ENCODE measurements around the gene MALRD1. TPM values are rescaled to one million over a fixed set of nuclear protein-coding genes. Genes with fewer than 3 reads are reported as not detected.

The MALRD1 gene
- total RNA-seq, 1 donor from 2014 or later = 0.28 TPM

- H3K4me1 Mint-ChIP-seq (ENCODE audit: unreplicated experiment) = no peaks in the 10 kb centered on the region
- H3K9me3 Mint-ChIP-seq (ENCODE audit: unreplicated experiment) = no peaks in the 10 kb centered on the region
- H3K27ac Mint-ChIP-seq (ENCODE audit: unreplicated experiment) = no peak overlapping the region
- DNase-seq (ENCODE audit: low spot score) = no peak
- no peak for TF ChIP-seq CTCF (IDR thresholded peaks at IDR 0.05; ENCODE audit: unreplicated experiment)
- no peaks in the 10 kb centered on the region for H3K27me3 Mint-ChIP-seq (ENCODE audit: unreplicated experiment)
- H3K4me3 Mint-ChIP-seq (ENCODE audit: unreplicated experiment) = no peak overlapping the region
- H3K36me3 Mint-ChIP-seq (ENCODE audit: low read depth, unreplicated experiment) = no peaks in the 10 kb centered on the region
Measured at GRCh38 chr10:19605806-19606205, 557.2 kb downstream of the MALRD1 start.

GRCh38 chr10:19606968-19607367 lies 558.4 kb downstream of the MALRD1 start:
- DNase-seq (ENCODE audit: low spot score) = no peak
- no peak for TF ChIP-seq CTCF (IDR thresholded peaks at IDR 0.05; ENCODE audit: unreplicated experiment)
- Mint-ChIP-seq H3K27ac (ENCODE audit: unreplicated experiment) (no peak overlapping the region), H3K4me3 (ENCODE audit: unreplicated experiment) (no peak overlapping the region), H3K36me3 (ENCODE audit: low read depth, unreplicated experiment) (no peaks in the 10 kb centered on the region), H3K4me1 (ENCODE audit: unreplicated experiment) (no peaks in the 10 kb centered on the region), H3K27me3 (ENCODE audit: unreplicated experiment) (no peaks in the 10 kb centered on the region), H3K9me3 (ENCODE audit: unreplicated experiment) (no peaks in the 10 kb centered on the region)

GRCh38 chr10:19611775-19612174 lies 563.2 kb downstream of the MALRD1 start:
- H3K4me1 Mint-ChIP-seq (ENCODE audit: unreplicated experiment) = no peaks in the 10 kb centered on the region
- H3K27ac Mint-ChIP-seq (ENCODE audit: unreplicated experiment) = no peak overlapping the region
- no peaks in the 10 kb centered on the region for H3K36me3 Mint-ChIP-seq (ENCODE audit: low read depth, unreplicated experiment)
- H3K27me3 Mint-ChIP-seq (ENCODE audit: unreplicated experiment) = no peaks in the 10 kb centered on the region
- no peak for TF ChIP-seq CTCF (IDR thresholded peaks at IDR 0.05; ENCODE audit: unreplicated experiment)
- H3K4me3 Mint-ChIP-seq (ENCODE audit: unreplicated experiment) = no peak overlapping the region
- no peak for DNase-seq (ENCODE audit: low spot score)
- H3K9me3 Mint-ChIP-seq (ENCODE audit: unreplicated experiment) = no peaks in the 10 kb centered on the region

GRCh38 chr10:19616966-19617365 lies 568.4 kb downstream of the MALRD1 start:
- Mint-ChIP-seq H3K27ac (ENCODE audit: unreplicated experiment) (no peak overlapping the region), H3K4me1 (ENCODE audit: unreplicated experiment) (no peaks in the 10 kb centered on the region), H3K4me3 (ENCODE audit: unreplicated experiment) (no peak overlapping the region), H3K36me3 (ENCODE audit: low read depth, unreplicated experiment) (no peaks in the 10 kb centered on the region), H3K27me3 (ENCODE audit: unreplicated experiment) (no peaks in the 10 kb centered on the region), H3K9me3 (ENCODE audit: unreplicated experiment) (no peaks in the 10 kb centered on the region)
- DNase-seq (ENCODE audit: low spot score) = no peak
- no peak for TF ChIP-seq CTCF (IDR thresholded peaks at IDR 0.05; ENCODE audit: unreplicated experiment)

GRCh38 chr10:19620811-19621210 lies 572.2 kb downstream of the MALRD1 start:
- Mint-ChIP-seq H3K27ac (ENCODE audit: unreplicated experiment) (no peak overlapping the region), H3K4me3 (ENCODE audit: unreplicated experiment) (no peak overlapping the region), H3K36me3 (ENCODE audit: low read depth, unreplicated experiment) (no peaks in the 10 kb centered on the region), H3K27me3 (ENCODE audit: unreplicated experiment) (no peaks in the 10 kb centered on the region), H3K4me1 (ENCODE audit: unreplicated experiment) (no peaks in the 10 kb centered on the region), H3K9me3 (ENCODE audit: unreplicated experiment) (no peaks in the 10 kb centered on the region)
- no peak for TF ChIP-seq CTCF (IDR thresholded peaks at IDR 0.05; ENCODE audit: unreplicated experiment)
- no peak for DNase-seq (ENCODE audit: low spot score)
